K562 (cell line): ENCODE results near the gene MOGAT2. TPM values are rescaled to one million over a fixed set of nuclear protein-coding genes. Genes with fewer than 3 reads are reported as not detected.

Experiments used
- ATAC-seq: fragments of 200-7000 bp; cut with Tn5 transposase; 3 replicates; pipeline ENCODE4 v1.9.1; 2020; ENCODE audit warnings: moderate library complexity
- BruUV-seq: library from RNA; stranded (reverse); fragments of 400-500 nt; replicated peaks from 2 replicates; lab custom pipeline; 2021; lab: Mats Ljungman, UMichigan
- CTCF ChIA-PET: fragments of 300-600 bp; formaldehyde crosslinking; extraction: SDS; loops from one replicate; lab custom pipeline; 2021; ENCODE audit warnings: low intra/inter-chr PET ratio; lab: Yijun Ruan, JAX
- POLR2A ChIA-PET: fragments of 300-600, 350-650 bp; sonication (Branson Sonifier 250); formaldehyde crosslinking; extraction: SDS; loops from one replicate; lab custom pipeline; 2021; ENCODE audit warnings: antibody characterized with exemption, inconsistent platforms; lab: Yijun Ruan, JAX
- DNase-seq, 4 experiments: peaks; one replicate each; pipeline versions ENCODE4 v3.0.0 to v3.0.0-alpha.2; 2011 to 2018; ENCODE audit warnings: low spot score in 3 of 4, mixed read lengths in 3 of 4; ENCODE audit errors: extremely low read depth in 1 of 4
- FAIRE-seq: peaks from 2 replicates; lab custom pipeline; 2011; peaks lifted over from hg19 to GRCh38; lab: Jason Lieb, UNC
- H2AFZ ChIP-seq: 2 replicates; pipeline ENCODE4 v1.6.0; 2011; ENCODE audit warnings: low read depth, low read length, control low read depth, inconsistent platforms
- H3K27ac ChIP-seq: fragments of 200-600 bp; 3 replicates; pipeline ENCODE4 v1.8.0; 2011; ENCODE audit warnings: low read depth, mild to moderate bottlenecking, control low read depth, inconsistent platforms, low read length, moderate library complexity, mixed read lengths; ENCODE audit errors: extremely low read depth
- H3K27me3 ChIP-seq, 2 experiments: fragments of 300-600 bp in 1 of 2; 2 replicates in 1 of 2; 3 replicates in 1 of 2; pipeline versions ENCODE4 v1.6.0 to v1.8.0; 2011; ENCODE audit warnings: inconsistent platforms in 2 of 2, low read length in 2 of 2, mild to moderate bottlenecking in 1 of 2, mixed read lengths in 1 of 2, moderate library complexity in 1 of 2; ENCODE audit not compliant: control insufficient read depth in 2 of 2, insufficient read depth in 2 of 2
- H3K36me3 ChIP-seq: fragments of 300-600 bp; 3 replicates; pipeline ENCODE4 v1.8.0; 2011; ENCODE audit warnings: mild to moderate bottlenecking, low read length, inconsistent platforms; ENCODE audit not compliant: control insufficient read depth, insufficient read depth
- H3K4me1 ChIP-seq, 2 experiments: fragments of 200-600 bp in 1 of 2; replicated peaks in 1 of 2; 2 replicates in 1 of 2; 3 replicates in 1 of 2; pipeline versions ENCODE4 v1.5.1 to v1.8.0; 2011; ENCODE audit warnings: inconsistent platforms in 2 of 2, low read length in 2 of 2, mild to moderate bottlenecking in 1 of 2, mixed read lengths in 1 of 2, moderate library complexity in 1 of 2; ENCODE audit not compliant: control insufficient read depth in 2 of 2, insufficient read depth in 2 of 2
- H3K4me2 ChIP-seq: 2 replicates; pipeline ENCODE4 v1.6.1; 2011; ENCODE audit warnings: low read length, control low read depth, inconsistent platforms, mixed read lengths; ENCODE audit not compliant: insufficient read depth
- H3K4me3 ChIP-seq: fragments of 200-600 bp; sonication (generic), shearing (Covaris generic); 2 replicates; pipeline ENCODE4 v1.5.1; 2016; ENCODE audit warnings: control low read depth, inconsistent platforms
- H3K79me2 ChIP-seq: fragments of 200-600 bp; 3 replicates; pipeline ENCODE4 v1.8.0; 2011; ENCODE audit warnings: low read length, inconsistent platforms; ENCODE audit not compliant: control insufficient read depth, insufficient read depth
- H3K9ac ChIP-seq, 2 experiments: 2 replicates each; pipeline versions ENCODE4 v1.6.0 to v1.6.1; 2011; ENCODE audit warnings: low read depth in 2 of 2, low read length in 2 of 2, control low read depth in 1 of 2, inconsistent platforms in 1 of 2, mild to moderate bottlenecking in 1 of 2, mixed read lengths in 1 of 2; ENCODE audit not compliant: insufficient read depth in 1 of 2
- H3K9me1 ChIP-seq: one replicate; pipeline ENCODE4 v1.6.0; 2011; ENCODE audit warnings: inconsistent platforms, mild to moderate bottlenecking, low read length, moderate library complexity; ENCODE audit not compliant: control insufficient read depth, insufficient read depth
- H3K9me3 ChIP-seq: replicated peaks from 2 replicates; pipeline ENCODE4 v1.5.1; 2011; ENCODE audit warnings: low read depth, low read length, inconsistent platforms; ENCODE audit not compliant: control insufficient read depth, insufficient read depth
- H4K20me1 ChIP-seq: replicated peaks from 2 replicates; pipeline ENCODE4 v1.6.1; 2011; ENCODE audit warnings: low read length, inconsistent platforms, mixed read lengths; ENCODE audit not compliant: control insufficient read depth, insufficient read depth
- CREB1 ChIP-seq, 2 experiments: sonication (generic) in 1 of 2; formaldehyde crosslinking in 1 of 2; IDR thresholded peaks; 2 replicates each; pipeline versions ENCODE4 v1.6.1 to v1.8.0; 2012 to 2022; ENCODE audit warnings: inconsistent platforms in 1 of 2, mild to moderate bottlenecking in 1 of 2, missing genetic modification reagents in 1 of 2, moderate library complexity in 1 of 2
- CXXC5 ChIP-seq: fragments of 250-450 bp; sonication (Bioruptor Pico); IDR thresholded peaks from 2 replicates; pipeline ENCODE4 v1.8.0; 2022; ENCODE audit warnings: inconsistent platforms, mild to moderate bottlenecking, moderate library complexity
- E2F3 ChIP-seq: fragments of 250-450 bp; sonication (Bioruptor Pico); IDR thresholded peaks from 2 replicates; pipeline ENCODE4 v1.4.0; 2020; ENCODE audit warnings: mild to moderate bottlenecking
- FOS ChIP-seq: IDR thresholded peaks from 3 replicates; pipeline ENCODE4 v1.6.1; 2011; ENCODE audit not compliant: insufficient read length; ENCODE audit errors: extremely low read depth
- HDGF ChIP-seq: fragments of 450-650 bp; IDR thresholded peaks from 2 replicates; pipeline ENCODE4 v1.6.1; 2016
- JUNB ChIP-seq: fragments of 450-650 bp; formaldehyde crosslinking; conservative IDR thresholded peaks from 2 replicates; pipeline ENCODE4 v1.4.0; 2020; ENCODE audit warnings: mild to moderate bottlenecking
- KLF10 ChIP-seq: fragments of 250-450 bp; sonication (Bioruptor Pico); IDR thresholded peaks from 2 replicates; pipeline ENCODE4 v1.6.1; 2021; ENCODE audit warnings: matching md5 sums
- MYBL2 ChIP-seq, 2 experiments: fragments of 450-650 bp in 1 of 2; sonication (generic) in 1 of 2; formaldehyde crosslinking in 1 of 2; IDR thresholded peaks; 2 replicates each; pipeline versions ENCODE4 v1.6.1 to v1.8.1; 2017 to 2022; ENCODE audit warnings: borderline replicate concordance in 1 of 2, inconsistent platforms in 1 of 2, low read depth in 1 of 2, mild to moderate bottlenecking in 1 of 2, missing genetic modification reagents in 1 of 2, moderate library complexity in 1 of 2
- MYC ChIP-seq, 2 experiments: fragments of 250-450 bp in 1 of 2; sonication (Bioruptor Pico) in 1 of 2; IDR thresholded peaks; 2 replicates each; pipeline versions ENCODE4 v1.5.1 to v1.6.1; 2012 to 2021; ENCODE audit warnings: low read depth in 2 of 2, borderline replicate concordance in 1 of 2, improper control_type of control experiment in 1 of 2, low read length in 1 of 2, mild to moderate bottlenecking in 1 of 2, moderate library complexity in 1 of 2
- NRF1 ChIP-seq, 2 experiments: fragments of 450-650 bp; IDR thresholded peaks in 1 of 2; conservative IDR thresholded peaks in 1 of 2; 2 replicates each; pipeline ENCODE4 v1.6.1; 2014; ENCODE audit warnings: mild to moderate bottlenecking in 2 of 2
- THRB ChIP-seq: fragments of 450-650 bp; formaldehyde crosslinking; conservative IDR thresholded peaks from 2 replicates; pipeline ENCODE4 v1.4.0; 2022; ENCODE audit warnings: mild to moderate bottlenecking, missing genetic modification characterization
- USF2 ChIP-seq: sonication (generic); formaldehyde crosslinking; IDR thresholded peaks from 2 replicates; pipeline ENCODE4 v1.5.0; 2020; ENCODE audit warnings: missing genetic modification reagents
- ZC3H11A ChIP-seq: IDR thresholded peaks from 2 replicates; pipeline ENCODE4 v1.6.1; 2012; ENCODE audit warnings: low read depth, low read length, improper control_type of control experiment
- ZEB2 ChIP-seq: fragments of 450-650 bp; IDR thresholded peaks from 2 replicates; pipeline ENCODE4 v1.6.1; 2016
- ZKSCAN8 ChIP-seq: fragments of 200-800 bp; sonication (Bioruptor generic); IDR thresholded peaks from 2 replicates; pipeline ENCODE4 v1.6.1; 2016; ENCODE audit warnings: missing genetic modification characterization, missing compliant biosample characterization
- ZNF551 ChIP-seq: fragments of 250-450 bp; sonication (Bioruptor Pico); IDR thresholded peaks from 2 replicates; pipeline ENCODE4 v1.5.0; 2021; ENCODE audit warnings: mild to moderate bottlenecking, moderate library complexity
- ZZZ3 ChIP-seq: fragments of 450-650 bp; IDR thresholded peaks from 2 replicates; pipeline ENCODE4 v1.6.1; 2016; ENCODE audit warnings: antibody characterized with exemption, mild to moderate bottlenecking, moderate library complexity
- WGBS: fragments of 100-300 bp; shearing (Covaris generic); methylation state at CpG from one replicate; pipeline ENCODE4 v1.1.6; 2016; ENCODE audit warnings: low coverage, mixed read lengths; ENCODE audit not compliant: insufficient coverage; ENCODE audit errors: missing lambda C conversion rate; 5-methylcytosine and 5-hydroxymethylcytosine counted together
- in situ Hi-C: fragments of 300-500 bp; cut with MboI; formaldehyde crosslinking; loops from 4 replicates; pipeline ENCODE4 v1.15.0; 2018; ENCODE audit warnings: inconsistent platforms, mixed read lengths
- intact Hi-C: fragments of 100-400 bp; cut with micrococcal nuclease; formaldehyde crosslinking; loops from 2 replicates; pipeline ENCODE4 v1.14.2; 2022
- polyA plus RNA-seq, 8 experiments: library from polyadenylated mRNA; depleted of rRNA in 4 of 8; stranded (reverse) in 5 of 8; unstranded in 3 of 8; fragments of >200 nt; fragmentation: Nextera tagmentation in 2 of 8; fragmentation: Illumina TruSeq in 1 of 8; extraction: Ambion mirVana in 2 of 8; extraction: Trizol in 1 of 8; gene quantifications; 2 replicates each; pipeline versions ENCODE4 v1.2.1 to v1.2.3, GENCODE V29; 2011 to 2014; ENCODE audit warnings: inconsistent platforms in 1 of 8, missing spikeins in 1 of 8
- total RNA-seq, 7 experiments: library from RNA; depleted of rRNA in 6 of 7; stranded (reverse); fragments of >200 nt in 6 of 7; fragmentation: Illumina TruSeq in 2 of 7; extraction: Trizol in 2 of 7; gene quantifications; 2 replicates each; pipeline versions ENCODE4 v1.2.1 to v1.2.3, GENCODE V29; 2011 to 2021; ENCODE audit warnings: low replicate concordance in 1 of 7

MOGAT2 gene
- total and polyA plus RNA-seq, 9 of the 15 experiments (the other 6 are each of a cell fraction or from before 2014, with no cell fraction given), result 0.09 TPM; not detected in 7

- TF ChIP-seq FOS (peak; percentile 58), MYBL2 (IDR thresholded peaks at IDR 0.05; ENCODE audit: low read depth) (peak; percentile 53; the same call in 1 of the 2 replicates), MYBL2 (CRISPR knock-in tag; IDR thresholded peaks at IDR 0.05; ENCODE audit: borderline replicate concordance) (no peak), NRF1 (conservative IDR thresholded peaks at IDR 0.05 in 1 of 2, IDR thresholded peaks at IDR 0.05 in 1 of 2) (peak in 1 of 2 experiments; percentile 39; a peak in 2 of 4 replicates), MYC (IDR thresholded peaks at IDR 0.05; ENCODE audit: low read depth, low read length) (no peak), MYC (CRISPR knock-in tag; IDR thresholded peaks at IDR 0.05; ENCODE audit: borderline replicate concordance, low read depth) (no peak)
Observed at GRCh38 chr11:75673977-75674582, 43.6 kb upstream of the MOGAT2 start (continued).

GRCh38 chr11:75677275-75677674 is 40.4 kb upstream of the MOGAT2 start:
- ChIA-PET POLR2A (interaction anchor here (1.2 to 1.9 kb wide), 3 partner anchors 8 to 42 kb away, joined by 3 to 6 read pairs (median 3); partner anchors contain the start of gene MAP6), CTCF (no interaction called here)
- no peak overlapping the region for H3K27ac ChIP-seq
- no peak overlapping the region for H3K4me3 ChIP-seq
- no peaks in the 10 kb centered on the region for H3K79me2 ChIP-seq
- in situ Hi-C loops (no loop called here), intact Hi-C loops (no loop called here)
- no peak for ATAC-seq
- no peak overlapping the region for H2AFZ ChIP-seq
- peaks cover 16 to 22% of the 10 kb centered on the region in 2 experiments for H3K27me3 ChIP-seq
- H4K20me1 ChIP-seq, result no peaks in the 10 kb centered on the region
- H3K36me3 ChIP-seq, result no peaks in the 10 kb centered on the region
- H3K9ac ChIP-seq, result no peak overlapping the region
- TF ChIP-seq ZKSCAN8 (CRISPR knock-in tag) (no peak), USF2 (no peak), JUNB (CRISPR knock-in tag) (no peak), ZC3H11A (no peak), HDGF (no peak), ZEB2 (no peak), ZNF551 (CRISPR knock-in tag) (no peak), THRB (no peak), KLF10 (CRISPR knock-in tag) (no peak), CXXC5 (CRISPR knock-in tag) (no peak), E2F3 (no peak), CREB1 (IDR thresholded peaks at IDR 0.05) (no peak), CREB1 (CRISPR knock-in tag; IDR thresholded peaks at IDR 0.05) (no peak), ZZZ3 (no peak)
- FAIRE-seq, result no peak
- peaks cover 0 to 12% of the 10 kb centered on the region in 2 experiments; a peak in 2 of 5 replicates for H3K4me1 ChIP-seq
- no peaks in the 10 kb centered on the region for H3K9me3 ChIP-seq
- no TSS peak for BruUV-seq
- no peaks in the 10 kb centered on the region for H3K9me1 ChIP-seq
- WGBS, result 17% methylated on average over 1 of the region's 1 CpG
- DNase-seq, result no peak
- H3K4me2 ChIP-seq, result no peak overlapping the region
